ENCODE measurements around the gene KRAS. TPM values are rescaled to one million over a fixed set of nuclear protein-coding genes. Genes with fewer than 3 reads are reported as not detected.
A peak's percentile ranks its signal among the peaks of the same experiment; 100 is the strongest.

The KRAS gene
- total and polyA plus RNA-seq, 12 donors, result 3.6 to 21.3 (median 11.6) TPM

- Histone ChIP-seq H3K4me1 (replicated peaks in 1 of 2) (peaks cover 0 to 12% of the 10 kb centered on the region in 2 donors), H3K4me3 (no peak overlapping the region), H3K36me3 (replicated peaks in 1 of 2) (no peaks in the 10 kb centered on the region), H3K27me3 (no peaks in the 10 kb centered on the region), H3K27ac (no peak overlapping the region), H3K9me3 (replicated peaks in 1 of 3) (no peaks in the 10 kb centered on the region)
- intact Hi-C loops (cut with DNase I), result loop anchor here in 1 of 2 donors (5.0 kb wide), 1 partner anchor 129 kb away; no protein-coding TSS in a partner anchor
- TF ChIP-seq CTCF (IDR thresholded peaks at IDR 0.05), result no peak
- TF ChIP-seq POLR2A (IDR thresholded peaks at IDR 0.05), result no peak
- no peak for DNase-seq
- WGBS, 4 donors, result 91 to 97% (median 94%) methylated on average over 3 of the region's 3 CpGs
These were observed 2.2 kb upstream of the KRAS start for GRCh38 chr12:25252946-25253345.

- no peak for DNase-seq
- no peaks in the 10 kb centered on the region for H3K9me3 ChIP-seq (replicated peaks in 1 of 3)
- 50 to 57% (median 56%) methylated on average over 6 of the region's 6 CpGs for WGBS, 4 donors
- peaks cover 0 to 12% of the 10 kb centered on the region in 2 donors for H3K4me1 ChIP-seq (replicated peaks in 1 of 2)
- H3K27me3 ChIP-seq, result no peaks in the 10 kb centered on the region
- TF ChIP-seq CTCF (IDR thresholded peaks at IDR 0.05) (no peak), POLR2A (IDR thresholded peaks at IDR 0.05) (no peak)
- no peaks in the 10 kb centered on the region for H3K36me3 ChIP-seq (replicated peaks in 1 of 2)
- H3K27ac ChIP-seq, result peak overlapping the region; percentile 34 to 99 (median 95)
- intact Hi-C loops (cut with DNase I), result loop anchor here in 1 of 2 donors (5.0 kb wide), 1 partner anchor 131 kb away; no protein-coding TSS in a partner anchor
- H3K4me3 ChIP-seq, result peak overlapping the region in 2 of 4 donors; percentile 87 to 95
These were observed 1.0 kb upstream of the KRAS start for GRCh38 chr12:25251769-25252168.

GRCh38 chr12:25249931-25250738 lies 594 bp downstream of the KRAS start:
- intact Hi-C loops (cut with DNase I), result loop anchor here in 1 of 2 donors (5.0 kb wide), 1 partner anchor 132 kb away; no protein-coding TSS in a partner anchor
- WGBS, 4 donors, result 0 to 2% (median 1%) methylated on average over 9 to 56 of the region's 56 CpGs
- no peak for TF ChIP-seq POLR2A (IDR thresholded peaks at IDR 0.05)
- DNase-seq, result peak; percentile 50 to 68 (median 57)
- H3K27me3 ChIP-seq, result no peaks in the 10 kb centered on the region
- H3K4me1 ChIP-seq (replicated peaks in 1 of 2), result peaks cover 0 to 12% of the 10 kb centered on the region in 2 donors
- H3K27ac ChIP-seq, result peak overlapping the region in 4 of 5 donors; percentile 91 to 99 (median 96)
- no peaks in the 10 kb centered on the region for H3K36me3 ChIP-seq (replicated peaks in 1 of 2)
- H3K4me3 ChIP-seq, result peak overlapping the region; percentile 21 to 95 (median 55)
- H3K9me3 ChIP-seq (replicated peaks in 1 of 3), result no peaks in the 10 kb centered on the region

- intact Hi-C loops (cut with DNase I), result no loop called here
- H3K4me1 ChIP-seq (replicated peaks in 1 of 2), result peaks cover 0 to 12% of the 10 kb centered on the region in 2 donors
- no peak overlapping the region for H3K27ac ChIP-seq
- WGBS, 4 donors, result 92 to 100% (median 96%) methylated on average over 1 of the region's 1 CpG
- TF ChIP-seq CTCF (IDR thresholded peaks at IDR 0.05) (no peak), POLR2A (IDR thresholded peaks at IDR 0.05) (no peak)
- no peaks in the 10 kb centered on the region for H3K9me3 ChIP-seq (replicated peaks in 1 of 3)
- no peak overlapping the region for H3K4me3 ChIP-seq
- no peaks in the 10 kb centered on the region for H3K27me3 ChIP-seq
- DNase-seq, result no peak
- no peaks in the 10 kb centered on the region for H3K36me3 ChIP-seq (replicated peaks in 1 of 2)
These were observed 2.0 kb downstream of the KRAS start for GRCh38 chr12:25248732-25249131.
